22Rv1 (cell line): ENCODE data around the gene ZNF792.

Source experiments
- ZFX ChIP-seq: fragments of 450-650 bp; IDR thresholded peaks from 2 replicates; pipeline ENCODE4 v1.6.1; 2017; ENCODE audit warnings: antibody characterized with exemption, borderline replicate concordance
- TF ChIP-seq, protein P1 (sequence below): fragments of 450-650 bp; IDR thresholded peaks from 2 replicates; pipeline ENCODE4 v1.5.1; 2017; ENCODE audit warnings: mild to moderate bottlenecking

- TF ChIP-seq, protein P1, sequence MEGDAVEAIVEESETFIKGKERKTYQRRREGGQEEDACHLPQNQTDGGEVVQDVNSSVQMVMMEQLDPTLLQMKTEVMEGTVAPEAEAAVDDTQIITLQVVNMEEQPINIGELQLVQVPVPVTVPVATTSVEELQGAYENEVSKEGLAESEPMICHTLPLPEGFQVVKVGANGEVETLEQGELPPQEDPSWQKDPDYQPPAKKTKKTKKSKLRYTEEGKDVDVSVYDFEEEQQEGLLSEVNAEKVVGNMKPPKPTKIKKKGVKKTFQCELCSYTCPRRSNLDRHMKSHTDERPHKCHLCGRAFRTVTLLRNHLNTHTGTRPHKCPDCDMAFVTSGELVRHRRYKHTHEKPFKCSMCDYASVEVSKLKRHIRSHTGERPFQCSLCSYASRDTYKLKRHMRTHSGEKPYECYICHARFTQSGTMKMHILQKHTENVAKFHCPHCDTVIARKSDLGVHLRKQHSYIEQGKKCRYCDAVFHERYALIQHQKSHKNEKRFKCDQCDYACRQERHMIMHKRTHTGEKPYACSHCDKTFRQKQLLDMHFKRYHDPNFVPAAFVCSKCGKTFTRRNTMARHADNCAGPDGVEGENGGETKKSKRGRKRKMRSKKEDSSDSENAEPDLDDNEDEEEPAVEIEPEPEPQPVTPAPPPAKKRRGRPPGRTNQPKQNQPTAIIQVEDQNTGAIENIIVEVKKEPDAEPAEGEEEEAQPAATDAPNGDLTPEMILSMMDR, result no peak
- no peak for TF ChIP-seq ZFX
Measured at GRCh38 chr19:34972163-34972705, 8.2 kb upstream of the ZNF792 start.
